Parathyroid adenoma (tissue), 2 donors: ENCODE results near the gene PRXL2B.

Experiments used
- H2AFZ ChIP-seq: fragments of 300-600 bp; sonication (generic); one replicate; pipeline ENCODE4 v1.7.0; 2017; ENCODE audit warnings: antibody characterized with exemption, mild to moderate bottlenecking
- H3K27ac ChIP-seq: fragments of 300-600 bp; sonication (generic); one replicate; pipeline ENCODE4 v1.7.0; 2017
- H3K27me3 ChIP-seq: fragments of 300-600 bp; sonication (generic); one replicate; pipeline ENCODE4 v1.7.0; 2017; ENCODE audit warnings: low read length; ENCODE audit not compliant: control insufficient read depth, insufficient read depth
- H3K36me3 ChIP-seq: fragments of 300-600 bp; sonication (generic); one replicate; pipeline ENCODE4 v1.7.0; 2017; ENCODE audit warnings: low read length; ENCODE audit not compliant: control insufficient read depth, insufficient read depth
- H3K4me1 ChIP-seq: fragments of 300-600 bp; sonication (generic); one replicate; pipeline ENCODE4 v1.7.0; 2017; ENCODE audit warnings: control low read depth
- H3K4me2 ChIP-seq: fragments of 300-600 bp; sonication (generic); one replicate; pipeline ENCODE4 v1.7.0; 2017; ENCODE audit warnings: low read length
- H3K4me3 ChIP-seq: fragments of 300-600 bp; sonication (generic); one replicate; pipeline ENCODE4 v1.7.0; 2017; ENCODE audit warnings: low read depth, low read length
- H3K79me2 ChIP-seq: fragments of 300-600 bp; sonication (generic); one replicate; pipeline ENCODE4 v1.7.0; 2017; ENCODE audit warnings: control low read depth
- H3K9ac ChIP-seq: fragments of 300-600 bp; sonication (generic); one replicate; pipeline ENCODE4 v1.7.0; 2017; ENCODE audit warnings: mild to moderate bottlenecking
- H3K9me3 ChIP-seq: fragments of 300-600 bp; sonication (generic); one replicate; pipeline ENCODE4 v1.7.0; 2017; ENCODE audit warnings: low read length; ENCODE audit not compliant: control insufficient read depth
- CTCF ChIP-seq: fragments of 300-600 bp; sonication (generic); IDR thresholded peaks from one replicate; pipeline ENCODE4 v1.7.0; 2017; ENCODE audit warnings: antibody characterized with exemption, mild to moderate bottlenecking
- donor health status: primary hyperparathyroidism.

Gene PRXL2B

GRCh38 chr1:2586154-2587070 is at the start of gene PRXL2B:
Gene PRXL2B (plus strand): TSS chr1:2586777. CDS start chr1:2586886, 109 bp downstream.
- H2AFZ ChIP-seq = peak within 1 kb of the TSS; percentile 61
- H3K9me3 ChIP-seq = no peaks in the 10 kb centered on the region
- H3K36me3 ChIP-seq = no peaks in the 10 kb centered on the region
- no peak for TF ChIP-seq CTCF
- H3K27me3 ChIP-seq = no peaks in the 10 kb centered on the region
- H3K27ac ChIP-seq = peak within 1 kb of the TSS; percentile 90
- H3K79me2 ChIP-seq = no peaks in the 10 kb centered on the region
- peak within 1 kb of the TSS; percentile 98 for H3K4me2 ChIP-seq
- peaks cover 7% of the 10 kb centered on the region for H3K4me1 ChIP-seq
- peak within 1 kb of the TSS; percentile 35 for H3K9ac ChIP-seq
- peak within 1 kb of the TSS; percentile 89 for H3K4me3 ChIP-seq

- Histone ChIP-seq H3K36me3 (no peaks in the 10 kb centered on the region), H3K9ac (no peak overlapping the region), H3K79me2 (no peaks in the 10 kb centered on the region), H3K27me3 (no peaks in the 10 kb centered on the region), H2AFZ (no peak overlapping the region), H3K27ac (no peak overlapping the region), H3K4me1 (no peaks in the 10 kb centered on the region), H3K4me2 (no peak overlapping the region), H3K4me3 (no peak overlapping the region), H3K9me3 (no peaks in the 10 kb centered on the region)
- no peak for TF ChIP-seq CTCF
Measured at GRCh38 chr1:2537784-2538115, 48.8 kb upstream of the PRXL2B start.

- Histone ChIP-seq H3K79me2 (no peaks in the 10 kb centered on the region), H3K9me3 (no peaks in the 10 kb centered on the region), H3K27me3 (no peaks in the 10 kb centered on the region), H3K36me3 (no peaks in the 10 kb centered on the region), H3K4me1 (no peaks in the 10 kb centered on the region), H3K4me3 (no peak overlapping the region), H3K27ac (no peak overlapping the region), H2AFZ (no peak overlapping the region), H3K4me2 (no peak overlapping the region), H3K9ac (no peak overlapping the region)
- TF ChIP-seq CTCF = no peak
Measured at GRCh38 chr1:2538376-2538775, 48.2 kb upstream of the PRXL2B start.

GRCh38 chr1:2538872-2539271 is 47.7 kb upstream of the PRXL2B start:
- no peak overlapping the region for H3K27ac ChIP-seq
- H3K4me2 ChIP-seq = no peak overlapping the region
- no peak for TF ChIP-seq CTCF
- H3K79me2 ChIP-seq = no peaks in the 10 kb centered on the region
- no peaks in the 10 kb centered on the region for H3K9me3 ChIP-seq
- no peaks in the 10 kb centered on the region for H3K4me1 ChIP-seq
- H3K4me3 ChIP-seq = no peak overlapping the region
- H2AFZ ChIP-seq = no peak overlapping the region
- H3K27me3 ChIP-seq = no peaks in the 10 kb centered on the region
- no peaks in the 10 kb centered on the region for H3K36me3 ChIP-seq
- H3K9ac ChIP-seq = no peak overlapping the region
